Natural killer cell (primary cell): Measurements from ENCODE around the gene LPCAT2. TPM values are rescaled to one million over a fixed set of nuclear protein-coding genes. Genes with fewer than 3 reads are reported as not detected.

ENCODE experiments used
- ATAC-seq, 3 donors: fragments of 150-1000 bp in 2 of 3; fragments of 200-7000 bp in 1 of 3; cut with Tn5 transposase; 1 replicate in 1 of 3; 2 replicates in 2 of 3; pipeline ENCODE4 v1.10.0; 2021; ENCODE audit warnings: mild to moderate bottlenecking in 2 of 3, moderate library complexity in 2 of 3
- DNase-seq, 2 donors: peaks; one replicate each; pipeline versions ENCODE4 v3.0.0 to v3.0.0-alpha.2; 2013 to 2021; ENCODE audit warnings: mixed read lengths in 1 of 2
- H3K27ac ChIP-seq: one replicate; pipeline ENCODE4 v1.5.1; 2013; ENCODE audit warnings: mild to moderate bottlenecking, low read length
- H3K27me3 ChIP-seq: one replicate; pipeline ENCODE4 v1.6.1; 2013; ENCODE audit warnings: low read length; ENCODE audit not compliant: control insufficient read depth, insufficient read depth
- H3K36me3 ChIP-seq: one replicate; pipeline ENCODE4 v1.6.1; 2013; ENCODE audit warnings: low read length; ENCODE audit not compliant: control insufficient read depth, insufficient read depth
- H3K4me1 ChIP-seq: one replicate; pipeline ENCODE4 v1.6.1; 2013; ENCODE audit warnings: low read length; ENCODE audit not compliant: control insufficient read depth, insufficient read depth
- H3K4me3 ChIP-seq: one replicate; pipeline ENCODE4 v1.5.1; 2013; ENCODE audit warnings: low read length
- H3K9me3 ChIP-seq: one replicate; pipeline ENCODE4 v1.6.1; 2013; ENCODE audit warnings: low read length; ENCODE audit not compliant: control insufficient read depth, insufficient read depth
- H3K27ac Mint-ChIP-seq, 2 donors: one replicate each; pipeline ENCODE4 v1.8.0; 2022; ENCODE audit warnings: mild to moderate bottlenecking in 2 of 2, mixed read lengths in 2 of 2, moderate library complexity in 1 of 2
- H3K27me3 Mint-ChIP-seq, 2 donors: one replicate each; pipeline ENCODE4 v1.8.0; 2022; ENCODE audit warnings: low read depth in 2 of 2, mixed read lengths in 2 of 2
- H3K36me3 Mint-ChIP-seq: one replicate; pipeline ENCODE4 v1.8.0; 2022; ENCODE audit warnings: mixed read lengths
- H3K4me1 Mint-ChIP-seq, 2 donors: one replicate each; pipeline ENCODE4 v1.8.0; 2022; ENCODE audit warnings: mixed read lengths in 2 of 2
- H3K4me3 Mint-ChIP-seq: one replicate; pipeline ENCODE4 v1.8.0; 2022; ENCODE audit warnings: mild to moderate bottlenecking, moderate library complexity, mixed read lengths
- H3K9me3 Mint-ChIP-seq, 2 donors: one replicate each; pipeline ENCODE4 v1.8.0; 2022; ENCODE audit warnings: mixed read lengths in 2 of 2
- WGBS: methylation state at CpG from one replicate; pipeline ENCODE4 v1.1.7; 2013; ENCODE audit warnings: missing lambda C conversion rate; ENCODE audit not compliant: insufficient coverage; 5-methylcytosine and 5-hydroxymethylcytosine counted together
- intact Hi-C: fragments of 100-400 bp; cut with micrococcal nuclease; formaldehyde crosslinking; loops from one replicate; pipeline ENCODE4 v1.14.2; 2022
- total RNA-seq, 4 donors: library from RNA; stranded (reverse); fragments of 120-200 nt in 1 of 4; gene quantifications; one replicate each; pipeline versions ENCODE4 v1.2.3 to v1.2.4, GENCODE V29; 2013 to 2022
- TF ChIP-seq, protein P1 (sequence below): fragments of 200-600 bp; IDR thresholded peaks from one replicate; pipeline ENCODE4 v1.8.0; 2022; ENCODE audit warnings: antibody characterized with exemption

Gene LPCAT2
- total RNA-seq, 3 donors from 2014 or later (not counting 1 experiment from before 2014, with no cell fraction given): 1.6 to 23.5 (median 3.1) TPM

DNA sequence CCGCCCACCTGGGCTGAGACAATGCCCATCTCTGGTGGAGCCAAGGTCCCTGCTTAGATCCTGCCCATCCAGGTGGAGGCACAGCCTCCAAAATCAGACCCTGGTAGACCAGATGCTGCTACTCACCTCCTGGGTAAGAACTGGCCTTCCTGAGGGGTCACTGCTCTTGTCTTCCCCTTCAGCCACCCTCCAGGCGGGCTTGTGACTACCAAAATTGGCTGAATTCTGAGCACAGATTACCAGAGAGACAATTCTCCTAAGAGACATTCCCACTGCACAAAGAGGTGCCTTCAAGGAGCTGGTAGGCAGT lies 19.0 kb upstream of the LPCAT2 start:
- no peak for ATAC-seq
- no peak for DNase-seq
- WGBS: 91% methylated on average over 2 of the region's 2 CpGs
- Histone ChIP-seq H3K36me3 (no peaks in the 10 kb centered on the region), H3K27ac (no peak overlapping the region), H3K4me1 (no peaks in the 10 kb centered on the region), H3K9me3 (no peaks in the 10 kb centered on the region), H3K4me3 (no peak overlapping the region), H3K27me3 (no peaks in the 10 kb centered on the region)
- Mint-ChIP-seq H3K27me3 (peaks cover 0 to 6% of the 10 kb centered on the region in 2 donors), H3K9me3 (no peaks in the 10 kb centered on the region), H3K36me3 (no peaks in the 10 kb centered on the region), H3K27ac (no peak overlapping the region), H3K4me1 (no peaks in the 10 kb centered on the region), H3K4me3 (no peak overlapping the region)
- intact Hi-C loops: no loop called here
- TF ChIP-seq, protein P1, sequence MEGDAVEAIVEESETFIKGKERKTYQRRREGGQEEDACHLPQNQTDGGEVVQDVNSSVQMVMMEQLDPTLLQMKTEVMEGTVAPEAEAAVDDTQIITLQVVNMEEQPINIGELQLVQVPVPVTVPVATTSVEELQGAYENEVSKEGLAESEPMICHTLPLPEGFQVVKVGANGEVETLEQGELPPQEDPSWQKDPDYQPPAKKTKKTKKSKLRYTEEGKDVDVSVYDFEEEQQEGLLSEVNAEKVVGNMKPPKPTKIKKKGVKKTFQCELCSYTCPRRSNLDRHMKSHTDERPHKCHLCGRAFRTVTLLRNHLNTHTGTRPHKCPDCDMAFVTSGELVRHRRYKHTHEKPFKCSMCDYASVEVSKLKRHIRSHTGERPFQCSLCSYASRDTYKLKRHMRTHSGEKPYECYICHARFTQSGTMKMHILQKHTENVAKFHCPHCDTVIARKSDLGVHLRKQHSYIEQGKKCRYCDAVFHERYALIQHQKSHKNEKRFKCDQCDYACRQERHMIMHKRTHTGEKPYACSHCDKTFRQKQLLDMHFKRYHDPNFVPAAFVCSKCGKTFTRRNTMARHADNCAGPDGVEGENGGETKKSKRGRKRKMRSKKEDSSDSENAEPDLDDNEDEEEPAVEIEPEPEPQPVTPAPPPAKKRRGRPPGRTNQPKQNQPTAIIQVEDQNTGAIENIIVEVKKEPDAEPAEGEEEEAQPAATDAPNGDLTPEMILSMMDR: no peak

DNA sequence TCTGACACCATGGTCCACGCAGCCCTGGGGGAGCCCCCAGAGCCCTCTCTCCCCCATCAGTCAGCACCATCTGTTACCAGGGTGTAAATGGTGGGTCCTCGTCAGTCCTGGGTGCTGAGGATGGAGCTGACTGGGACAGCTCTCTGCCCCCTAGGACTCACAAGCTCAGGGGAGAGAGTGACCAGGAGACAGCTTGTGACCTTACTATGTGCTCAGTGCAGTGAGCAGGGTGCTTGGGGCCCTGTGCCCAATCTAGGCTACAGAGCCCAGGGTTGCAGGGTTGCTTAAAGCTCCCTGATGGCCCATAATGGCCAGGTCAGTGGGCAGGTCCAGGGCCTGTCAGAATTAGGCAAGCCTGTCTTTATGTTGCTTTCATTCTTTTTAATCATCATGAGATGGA lies 18.6 kb upstream of the LPCAT2 start:
- Mint-ChIP-seq H3K27ac (no peak overlapping the region), H3K9me3 (no peaks in the 10 kb centered on the region), H3K36me3 (no peaks in the 10 kb centered on the region), H3K27me3 (peaks cover 0 to 6% of the 10 kb centered on the region in 2 donors), H3K4me1 (no peaks in the 10 kb centered on the region), H3K4me3 (no peak overlapping the region)
- intact Hi-C loops: no loop called here
- no peaks in the 10 kb centered on the region for H3K36me3 ChIP-seq
- H3K9me3 ChIP-seq: no peaks in the 10 kb centered on the region
- no peaks in the 10 kb centered on the region for H3K27me3 ChIP-seq
- WGBS: 63% methylated on average over 1 of the region's 2 CpGs
- H3K27ac ChIP-seq: no peak overlapping the region
- DNase-seq (no peak), ATAC-seq (no peak)
- H3K4me1 ChIP-seq: no peaks in the 10 kb centered on the region
- H3K4me3 ChIP-seq: no peak overlapping the region
- TF ChIP-seq, protein P1: no peak

DNA sequence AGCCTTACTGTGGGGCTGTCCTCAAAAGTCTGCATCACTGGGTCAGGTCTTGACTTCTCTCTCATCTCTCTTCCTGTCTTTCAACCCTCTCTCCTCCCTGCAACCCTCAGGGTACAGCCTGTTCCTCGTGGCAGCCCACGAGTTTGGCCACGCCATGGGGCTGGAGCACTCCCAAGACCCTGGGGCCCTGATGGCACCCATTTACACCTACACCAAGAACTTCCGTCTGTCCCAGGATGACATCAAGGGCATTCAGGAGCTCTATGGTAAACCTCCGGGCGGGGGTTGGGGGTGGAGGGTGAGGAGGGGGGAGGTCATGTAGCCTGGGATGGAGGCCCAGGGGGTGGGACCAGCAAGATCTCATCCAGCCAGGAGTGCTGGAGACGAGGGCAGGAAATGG lies 17.2 kb upstream of the LPCAT2 start:
- Histone ChIP-seq H3K9me3 (no peaks in the 10 kb centered on the region), H3K27ac (no peak overlapping the region), H3K4me3 (no peak overlapping the region), H3K27me3 (no peaks in the 10 kb centered on the region), H3K4me1 (no peaks in the 10 kb centered on the region), H3K36me3 (no peaks in the 10 kb centered on the region)
- no peak overlapping the region for H3K4me3 Mint-ChIP-seq
- DNase-seq (no peak), ATAC-seq (no peak)
- intact Hi-C loops: no loop called here
- H3K4me1 Mint-ChIP-seq: no peaks in the 10 kb centered on the region
- peaks cover 0 to 6% of the 10 kb centered on the region in 2 donors for H3K27me3 Mint-ChIP-seq
- H3K27ac Mint-ChIP-seq: no peak overlapping the region
- 50% methylated on average over 5 of the region's 7 CpGs for WGBS
- TF ChIP-seq, protein P1: no peak
- H3K9me3 Mint-ChIP-seq: no peaks in the 10 kb centered on the region
- no peaks in the 10 kb centered on the region for H3K36me3 Mint-ChIP-seq

DNA sequence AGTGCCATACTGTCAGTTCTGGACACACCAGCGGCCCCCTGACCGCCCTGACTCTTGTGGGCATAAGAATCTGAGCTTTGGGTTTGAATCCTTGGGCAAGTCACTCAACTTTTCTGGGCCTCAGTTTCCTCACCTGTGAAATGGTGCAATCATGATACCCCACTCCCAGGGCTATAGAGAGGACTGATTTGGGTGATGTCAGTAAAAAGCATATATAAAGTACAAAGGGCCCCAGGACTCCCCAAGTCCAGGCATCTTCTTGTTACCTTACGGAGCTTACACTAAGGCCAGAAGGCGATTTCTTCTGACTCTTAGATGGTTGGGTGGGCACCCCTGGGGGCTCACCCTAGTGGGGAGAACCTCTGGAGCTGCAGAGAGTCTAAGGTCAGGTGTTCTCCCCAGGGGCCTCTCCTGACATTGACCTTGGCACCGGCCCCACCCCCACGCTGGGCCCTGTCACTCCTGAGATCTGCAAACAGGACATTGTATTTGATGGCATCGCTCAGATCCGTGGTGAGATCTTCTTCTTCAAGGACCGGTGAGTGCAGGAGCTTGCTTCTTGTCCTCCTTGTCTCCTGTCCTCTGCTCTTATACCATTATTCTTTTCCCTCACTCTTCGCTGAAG lies 16.0 kb upstream of the LPCAT2 start:
- H3K4me1 Mint-ChIP-seq: no peaks in the 10 kb centered on the region
- H3K27me3 Mint-ChIP-seq: peaks cover 0 to 6% of the 10 kb centered on the region in 2 donors
- no peak overlapping the region for H3K27ac Mint-ChIP-seq
- H3K9me3 Mint-ChIP-seq: no peaks in the 10 kb centered on the region
- Histone ChIP-seq H3K4me1 (no peaks in the 10 kb centered on the region), H3K27ac (no peak overlapping the region), H3K27me3 (no peaks in the 10 kb centered on the region), H3K9me3 (no peaks in the 10 kb centered on the region), H3K36me3 (no peaks in the 10 kb centered on the region), H3K4me3 (no peak overlapping the region)
- TF ChIP-seq, protein P1: no peak
- DNase-seq (no peak), ATAC-seq (no peak)
- intact Hi-C loops: no loop called here
- no peak overlapping the region for H3K4me3 Mint-ChIP-seq
- no peaks in the 10 kb centered on the region for H3K36me3 Mint-ChIP-seq
- 89% methylated on average over 10 of the region's 10 CpGs for WGBS
